Uterus (tissue), 4 donors: ENCODE measurements around the gene SMAD3. TPM values are rescaled to one million over a fixed set of nuclear protein-coding genes. Genes with fewer than 3 reads are reported as not detected.

Source experiments
- DNase-seq, 2 donors: peaks; one replicate each; pipeline ENCODE4 v3.0.0-alpha.2; 2019 to 2020
- H3K27ac ChIP-seq, 2 donors: fragments of 200-600 bp; sonication (generic); 1 replicate in 1 of 2; 2 replicates in 1 of 2; pipeline ENCODE4 v1.5.1; 2016 to 2018
- H3K27me3 ChIP-seq, 2 donors: fragments of 200-600 bp; sonication (generic); one replicate each; pipeline ENCODE4 v1.5.1; 2018 to 2019; ENCODE audit warnings: control low read depth in 1 of 2
- H3K36me3 ChIP-seq, 2 donors: fragments of 200-600 bp; sonication (generic); one replicate each; pipeline ENCODE4 v1.5.1; 2019; ENCODE audit warnings: control low read depth in 1 of 2
- H3K4me1 ChIP-seq, 2 donors: fragments of 200-600 bp; sonication (generic); one replicate each; pipeline ENCODE4 v1.5.1; 2018 to 2019; ENCODE audit warnings: control low read depth in 1 of 2
- H3K4me3 ChIP-seq, 2 donors: fragments of 200-600 bp; sonication (generic); 1 replicate in 1 of 2; 2 replicates in 1 of 2; pipeline ENCODE4 v1.5.1; 2018 to 2019; ENCODE audit warnings: mild to moderate bottlenecking in 1 of 2
- H3K9me3 ChIP-seq, 2 donors: fragments of 200-600 bp; sonication (generic); one replicate each; pipeline ENCODE4 v1.5.1; 2019; ENCODE audit warnings: control low read depth in 1 of 2
- CTCF ChIP-seq, 4 experiments: fragments of 200-600 bp in 2 of 4; fragments of 450-650 bp in 2 of 4; sonication (generic) in 2 of 4; IDR thresholded peaks; one replicate each; pipeline ENCODE4 v1.5.1; 2016 to 2019; ENCODE audit warnings: antibody characterized with exemption in 4 of 4, mild to moderate bottlenecking in 2 of 4, moderate library complexity in 1 of 4
- POLR2A ChIP-seq, 2 donors: fragments of 450-650 bp; IDR thresholded peaks; one replicate each; pipeline ENCODE4 v1.6.1; 2016; ENCODE audit warnings: antibody characterized with exemption in 2 of 2, mild to moderate bottlenecking in 1 of 2, moderate library complexity in 1 of 2
- intact Hi-C: fragments of 100-400 bp; cut with DNase I; formaldehyde crosslinking; loops from one replicate; pipeline ENCODE4 v1.15.1; 2023; ENCODE audit warnings: low total_unique reads
- total RNA-seq, 4 donors: library from RNA; depleted of rRNA in 3 of 4; stranded (reverse); fragments of >200 nt in 3 of 4; gene quantifications; one replicate each; pipeline versions ENCODE4 v1.1.0 to v1.2.4, GENCODE V29; 2014 to 2023
- donor health status: DM: yes; HTN: yes; CAD: no.

Gene SMAD3
- total RNA-seq, 4 donors from 2014 or later: 14.3 to 66.9 (median 32.3) TPM

- Histone ChIP-seq H3K4me1 (peaks cover 0 to 5% of the 10 kb centered on the region in 2 donors), H3K4me3 (no peak overlapping the region), H3K9me3 (no peaks in the 10 kb centered on the region), H3K27me3 (no peaks in the 10 kb centered on the region), H3K36me3 (no peaks in the 10 kb centered on the region), H3K27ac (no peak overlapping the region)
- no peak for TF ChIP-seq CTCF (IDR thresholded peaks at IDR 0.05)
- no peak for TF ChIP-seq POLR2A (IDR thresholded peaks at IDR 0.05)
- DNase-seq: no peak
- intact Hi-C loops: no loop called here
Measured at GRCh38 chr15:67165254-67166253, 100.2 kb downstream of the SMAD3 start.

GRCh38 chr15:67166280-67167009 is 101.0 kb downstream of the SMAD3 start:
- H3K27me3 ChIP-seq: no peaks in the 10 kb centered on the region
- no peak overlapping the region for H3K4me3 ChIP-seq
- H3K27ac ChIP-seq: no peak overlapping the region
- DNase-seq: no peak
- H3K36me3 ChIP-seq: no peaks in the 10 kb centered on the region
- H3K4me1 ChIP-seq: peaks cover 0 to 5% of the 10 kb centered on the region in 2 donors
- no peaks in the 10 kb centered on the region for H3K9me3 ChIP-seq
- TF ChIP-seq POLR2A (IDR thresholded peaks at IDR 0.05) (no peak), CTCF (IDR thresholded peaks at IDR 0.05) (no peak)
- intact Hi-C loops: no loop called here

GRCh38 chr15:67167091-67167490 is 101.7 kb downstream of the SMAD3 start:
- no peaks in the 10 kb centered on the region for H3K9me3 ChIP-seq
- no peak for TF ChIP-seq POLR2A (IDR thresholded peaks at IDR 0.05)
- TF ChIP-seq CTCF (IDR thresholded peaks at IDR 0.05): no peak
- peak overlapping the region in 1 of 2 donors; percentile 31 for H3K27ac ChIP-seq
- no peak overlapping the region for H3K4me3 ChIP-seq
- H3K27me3 ChIP-seq: no peaks in the 10 kb centered on the region
- H3K4me1 ChIP-seq: peaks cover 0 to 5% of the 10 kb centered on the region in 2 donors
- DNase-seq: no peak
- intact Hi-C loops: no loop called here
- H3K36me3 ChIP-seq: no peaks in the 10 kb centered on the region

GRCh38 chr15:67168694-67169093 is 103.3 kb downstream of the SMAD3 start:
- Histone ChIP-seq H3K27ac (peak overlapping the region; percentile 17 to 24), H3K4me3 (no peak overlapping the region), H3K27me3 (no peaks in the 10 kb centered on the region), H3K4me1 (peaks cover 0 to 5% of the 10 kb centered on the region in 2 donors), H3K9me3 (no peaks in the 10 kb centered on the region), H3K36me3 (no peaks in the 10 kb centered on the region)
- TF ChIP-seq CTCF (IDR thresholded peaks at IDR 0.05) (no peak), POLR2A (IDR thresholded peaks at IDR 0.05) (no peak)
- DNase-seq: no peak
- intact Hi-C loops: no loop called here
